Neural progenitor cell (in vitro differentiated cells): Measurements from ENCODE around the gene HSD17B7. TPM values are rescaled to one million over a fixed set of nuclear protein-coding genes. Genes with fewer than 3 reads are reported as not detected.

Source experiments
- DNase-seq: peaks from one replicate; pipeline ENCODE4 v3.0.0-alpha.2; 2016; ENCODE audit warnings: low spot score
- H2AFZ ChIP-seq: fragments of 200-600 bp; sonication (generic); replicated peaks from 2 replicates; pipeline ENCODE4 v1.6.1; 2016; ENCODE audit warnings: antibody characterized with exemption
- H3F3A ChIP-seq: fragments of 200-600 bp; sonication (generic); 2 replicates; pipeline ENCODE4 v1.6.1; 2016; ENCODE audit warnings: antibody characterized with exemption, low read depth
- H3K27ac ChIP-seq: fragments of 200-600 bp; sonication (generic); 2 replicates; pipeline ENCODE4 v1.5.1; 2016; ENCODE audit warnings: mild to moderate bottlenecking
- H3K27me3 ChIP-seq: fragments of 200-600 bp; sonication (generic); 2 replicates; pipeline ENCODE4 v1.6.1; 2016; ENCODE audit warnings: mild to moderate bottlenecking, moderate library complexity
- H3K36me3 ChIP-seq: fragments of 200-600 bp; sonication (generic); 2 replicates; pipeline ENCODE4 v1.5.1; 2016
- H3K4me1 ChIP-seq: fragments of 200-600 bp; sonication (generic); 2 replicates; pipeline ENCODE4 v1.6.1; 2016; ENCODE audit warnings: mixed run types
- H3K4me2 ChIP-seq: fragments of 200-600 bp; sonication (generic); 2 replicates; pipeline ENCODE4 v1.6.1; 2016
- H3K4me3 ChIP-seq: fragments of 200-600 bp; sonication (generic); 2 replicates; pipeline ENCODE4 v1.5.1; 2016
- H3K79me2 ChIP-seq: fragments of 200-600 bp; sonication (generic); 2 replicates; pipeline ENCODE4 v1.6.1; 2016; ENCODE audit warnings: low read depth
- H3K9ac ChIP-seq: fragments of 200-600 bp; sonication (generic); 2 replicates; pipeline ENCODE4 v1.6.1; 2016
- H3K9me3 ChIP-seq: fragments of 200-600 bp; sonication (generic); 2 replicates; pipeline ENCODE4 v1.5.1; 2016; ENCODE audit warnings: low read depth
- H4K20me1 ChIP-seq: fragments of 200-600 bp; sonication (generic); 2 replicates; pipeline ENCODE4 v1.6.1; 2016; ENCODE audit warnings: low read depth
- H3K27ac Mint-ChIP-seq: 3 replicates; pipeline ENCODE4 v1.8.0; 2021; ENCODE audit warnings: mixed read lengths
- H3K27me3 Mint-ChIP-seq: 2 replicates; pipeline ENCODE4 v1.8.0; 2022; ENCODE audit warnings: low read depth, mild to moderate bottlenecking, inconsistent platforms, moderate library complexity, mixed read lengths; ENCODE audit not compliant: insufficient read depth
- H3K36me3 Mint-ChIP-seq: 3 replicates; pipeline ENCODE4 v1.8.0; 2021; ENCODE audit warnings: mixed read lengths
- H3K4me1 Mint-ChIP-seq: 3 replicates; pipeline ENCODE4 v1.8.0; 2021; ENCODE audit warnings: mixed read lengths
- H3K4me3 Mint-ChIP-seq: 3 replicates; pipeline ENCODE4 v1.8.0; 2021; ENCODE audit warnings: mild to moderate bottlenecking, moderate library complexity, mixed read lengths
- H3K9me3 Mint-ChIP-seq: 3 replicates; pipeline ENCODE4 v1.8.0; 2020; ENCODE audit warnings: mixed read lengths
- CTCF ChIP-seq: fragments of 200-600 bp; sonication (generic); IDR thresholded peaks from 2 replicates; pipeline ENCODE4 v1.5.1; 2017; ENCODE audit warnings: antibody characterized with exemption, mild to moderate bottlenecking
- EZH2 ChIP-seq: fragments of 200-600 bp; sonication (generic); IDR thresholded peaks from 2 replicates; pipeline ENCODE4 v1.6.1; 2017; ENCODE audit warnings: antibody characterized with exemption, mild to moderate bottlenecking, moderate library complexity
- EZH2phosphoT487 ChIP-seq: fragments of 200-600 bp; sonication (generic); IDR thresholded peaks from 2 replicates; pipeline ENCODE4 v1.6.1; 2017; ENCODE audit warnings: antibody characterized with exemption
- total RNA-seq: library from RNA; depleted of rRNA; stranded (reverse); fragments of >200 nt; gene quantifications from 2 replicates; pipeline ENCODE4 v1.2.3, GENCODE V29; 2015; ENCODE audit warnings: low replicate concordance

Gene HSD17B7
- total RNA-seq, 1 donor from 2014 or later = 48.0 TPM

DNA sequence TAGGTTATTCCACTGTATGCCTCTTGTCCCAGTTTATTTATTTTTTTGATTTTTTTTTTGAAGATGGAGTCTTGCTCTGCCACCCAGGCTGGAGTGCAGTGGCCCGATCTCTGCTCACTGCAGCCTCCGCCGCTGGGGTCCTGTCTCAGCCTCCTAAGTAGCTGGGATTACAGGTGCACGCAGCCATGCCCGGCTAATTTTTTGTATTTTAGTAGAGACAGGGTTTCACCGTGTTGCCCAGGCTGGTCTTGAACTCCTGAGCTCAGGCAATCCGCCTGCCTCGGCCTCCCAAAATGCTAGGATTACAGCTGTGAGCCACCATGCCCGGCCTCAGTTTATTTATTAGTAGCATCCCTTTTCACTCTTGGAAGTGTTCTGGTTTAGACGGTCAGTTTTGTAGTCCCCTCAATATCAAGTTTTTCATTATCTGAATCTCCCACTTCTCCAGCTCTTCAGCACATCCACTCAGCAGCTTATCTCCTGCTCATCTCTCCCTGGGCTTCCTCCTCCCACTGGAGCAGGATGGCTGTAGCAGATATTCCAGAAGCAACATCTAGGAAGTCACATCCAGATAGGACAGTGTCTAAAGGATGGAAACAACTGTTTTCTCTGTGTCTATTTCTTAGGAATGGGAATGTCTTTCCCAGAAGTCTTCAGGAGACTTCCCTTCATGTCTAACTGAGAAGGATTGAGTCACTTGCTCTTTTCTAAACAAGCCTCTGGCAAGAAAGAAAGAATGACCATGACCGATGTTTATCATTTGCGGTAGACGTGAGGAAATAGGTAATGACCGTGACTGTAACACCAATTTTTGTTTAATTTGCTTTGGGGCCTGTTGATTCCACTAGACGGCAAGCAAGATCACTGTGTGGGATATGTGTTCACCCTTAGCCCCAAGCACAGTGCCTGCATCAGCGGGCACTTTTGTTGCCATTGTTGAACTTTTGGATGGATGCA is 56.0 kb downstream of the HSD17B7 start:
- Mint-ChIP-seq H3K9me3 (no peaks in the 10 kb centered on the region), H3K4me1 (no peaks in the 10 kb centered on the region), H3K27me3 (no peaks in the 10 kb centered on the region), H3K27ac (no peak overlapping the region), H3K4me3 (no peak overlapping the region), H3K36me3 (no peaks in the 10 kb centered on the region)
- H3K27me3 ChIP-seq = no peaks in the 10 kb centered on the region
- H3K4me1 ChIP-seq = no peaks in the 10 kb centered on the region
- no peaks in the 10 kb centered on the region for H3K9me3 ChIP-seq
- H3K79me2 ChIP-seq = no peaks in the 10 kb centered on the region
- no peak for TF ChIP-seq EZH2
- no peak for TF ChIP-seq CTCF
- H3K4me2 ChIP-seq = no peak overlapping the region
- no peak for DNase-seq
- H3K9ac ChIP-seq = no peak overlapping the region
- H3F3A ChIP-seq = no peaks in the 10 kb centered on the region
- no peaks in the 10 kb centered on the region for H3K36me3 ChIP-seq
- H3K27ac ChIP-seq = no peak overlapping the region
- no peak overlapping the region for H3K4me3 ChIP-seq
- no peak overlapping the region for H2AFZ ChIP-seq
- H4K20me1 ChIP-seq = no peaks in the 10 kb centered on the region

DNA sequence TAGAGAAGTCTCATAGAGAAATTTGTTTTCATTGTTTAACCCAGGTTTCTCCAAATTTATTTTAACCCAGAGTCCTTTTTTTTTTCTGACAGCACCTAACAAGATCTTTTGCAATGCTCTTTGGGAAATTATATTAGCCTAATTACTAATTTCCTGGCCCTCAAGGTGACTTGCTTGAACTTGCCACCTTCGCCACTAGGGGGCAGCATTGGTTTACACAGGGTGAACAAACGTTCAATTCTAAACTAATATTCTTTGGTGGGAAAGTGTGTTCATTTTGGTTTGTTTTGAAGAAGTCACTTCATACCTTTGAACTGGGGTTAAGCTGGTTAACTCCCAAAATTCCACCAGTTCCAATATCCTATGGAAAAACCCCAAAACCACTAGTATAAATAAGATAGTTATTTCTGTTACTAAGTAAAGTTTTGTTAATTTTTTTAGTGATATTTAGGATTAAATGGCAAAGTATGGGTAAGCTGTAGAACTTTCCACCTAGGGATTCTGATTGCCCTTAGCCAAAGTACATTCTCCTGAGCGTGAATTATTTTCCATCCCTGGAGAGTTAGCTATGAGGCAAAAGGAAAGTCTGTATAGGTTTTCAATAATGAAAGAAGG is 57.4 kb downstream of the HSD17B7 start:
- no peaks in the 10 kb centered on the region for H3K9me3 Mint-ChIP-seq
- no peak overlapping the region for H3K27ac Mint-ChIP-seq
- DNase-seq = peak; percentile 81
- no peaks in the 10 kb centered on the region for H3K4me1 Mint-ChIP-seq
- no peaks in the 10 kb centered on the region for H3K36me3 ChIP-seq
- H2AFZ ChIP-seq = no peak overlapping the region
- H3K4me1 ChIP-seq = no peaks in the 10 kb centered on the region
- H3K27me3 ChIP-seq = no peaks in the 10 kb centered on the region
- H3K4me2 ChIP-seq = no peak overlapping the region
- TF ChIP-seq CTCF = peak; percentile 99
- TF ChIP-seq EZH2 = no peak
- H4K20me1 ChIP-seq = no peaks in the 10 kb centered on the region
- H3K79me2 ChIP-seq = no peaks in the 10 kb centered on the region
- no peak overlapping the region for H3K4me3 ChIP-seq
- H3K27me3 Mint-ChIP-seq = no peaks in the 10 kb centered on the region
- no peaks in the 10 kb centered on the region for H3K36me3 Mint-ChIP-seq
- H3K9me3 ChIP-seq = no peaks in the 10 kb centered on the region
- H3K9ac ChIP-seq = no peak overlapping the region
- no peaks in the 10 kb centered on the region for H3F3A ChIP-seq
- H3K27ac ChIP-seq = no peak overlapping the region
- no peak overlapping the region for H3K4me3 Mint-ChIP-seq

DNA sequence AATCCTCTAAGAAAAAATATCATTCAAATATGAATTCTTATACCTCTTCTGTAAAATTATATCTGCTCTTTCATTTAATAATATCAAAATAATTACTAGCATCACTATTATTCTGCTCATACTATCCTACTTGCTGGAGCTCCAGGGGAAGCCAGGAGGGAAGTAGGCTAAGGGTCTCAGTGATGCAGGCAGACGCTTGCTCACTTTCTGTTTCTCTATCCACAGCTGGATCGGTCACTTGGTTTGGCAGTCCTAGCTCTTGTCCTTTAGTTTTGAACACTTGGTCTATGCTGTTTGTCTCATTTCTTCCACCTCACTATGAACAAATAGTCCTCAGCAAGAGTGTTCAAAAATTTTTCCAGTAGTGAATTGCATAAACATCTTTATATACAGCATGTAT is 59.2 kb downstream of the HSD17B7 start:
- Mint-ChIP-seq H3K36me3 (no peaks in the 10 kb centered on the region), H3K4me3 (no peak overlapping the region), H3K4me1 (no peaks in the 10 kb centered on the region), H3K27ac (no peak overlapping the region), H3K27me3 (no peaks in the 10 kb centered on the region), H3K9me3 (no peaks in the 10 kb centered on the region)
- Histone ChIP-seq H3K4me1 (no peaks in the 10 kb centered on the region), H4K20me1 (no peaks in the 10 kb centered on the region), H2AFZ (no peak overlapping the region), H3F3A (no peaks in the 10 kb centered on the region), H3K27ac (no peak overlapping the region), H3K9ac (no peak overlapping the region), H3K9me3 (no peaks in the 10 kb centered on the region), H3K4me3 (no peak overlapping the region), H3K79me2 (no peaks in the 10 kb centered on the region), H3K27me3 (no peaks in the 10 kb centered on the region), H3K36me3 (no peaks in the 10 kb centered on the region), H3K4me2 (no peak overlapping the region)
- no peak for DNase-seq
- TF ChIP-seq EZH2 = no peak
- no peak for TF ChIP-seq EZH2phosphoT487
- no peak for TF ChIP-seq CTCF
